ENCODE data around the gene SLC10A6.

SLC10A6 gene

DNA sequence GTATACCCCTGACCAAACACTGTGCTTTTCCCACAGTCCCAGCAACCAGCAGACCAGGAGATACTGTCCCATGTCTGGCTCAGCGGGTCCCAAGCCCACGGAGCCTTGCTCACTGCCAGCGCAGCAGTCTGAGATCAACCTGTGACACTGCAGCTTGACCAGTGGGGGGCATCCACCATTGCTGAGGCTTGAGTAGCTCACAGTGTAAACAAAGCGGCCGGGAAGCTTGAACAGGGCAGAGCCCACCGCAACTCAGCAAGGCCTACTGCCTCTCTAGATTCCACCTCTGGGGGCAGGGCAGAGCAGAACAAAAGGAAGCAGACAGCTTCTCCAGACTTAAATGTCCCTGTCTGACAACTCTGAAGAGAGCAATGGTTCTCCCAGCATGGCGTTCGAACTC, 58.1 kb downstream of the SLC10A6 start:
- no peak for DNase-seq (ENCODE audit: low read depth in 1 of 2, low spot score in 1 of 2)

- no peak for DNase-seq (ENCODE audit: low read depth in 1 of 2, low spot score in 1 of 2)
Measured at GRCh38 chr4:86788826-86789225, 60.4 kb downstream of the SLC10A6 start.

DNA sequence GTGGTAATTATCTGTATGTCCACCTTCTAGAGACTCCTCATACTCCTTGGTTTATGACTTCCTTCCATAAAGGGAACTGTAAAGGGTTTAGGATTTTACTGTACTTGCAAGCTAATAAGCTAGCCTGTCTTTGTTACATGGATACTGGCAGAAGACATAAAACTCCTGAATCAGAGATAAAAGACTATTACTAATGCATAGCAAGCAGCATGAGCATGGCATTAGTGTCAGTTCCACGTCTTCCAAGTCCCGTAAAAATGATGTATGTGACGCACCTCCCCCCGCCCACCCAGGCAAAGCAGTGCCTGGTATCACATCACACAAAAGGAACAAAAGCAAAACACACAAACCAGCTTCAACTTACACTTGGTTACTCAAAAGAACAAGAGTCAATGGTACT, 71.0 kb downstream of the SLC10A6 start:
- DNase-seq (ENCODE audit: low read depth in 1 of 2, low spot score in 1 of 2): no peak

DNA sequence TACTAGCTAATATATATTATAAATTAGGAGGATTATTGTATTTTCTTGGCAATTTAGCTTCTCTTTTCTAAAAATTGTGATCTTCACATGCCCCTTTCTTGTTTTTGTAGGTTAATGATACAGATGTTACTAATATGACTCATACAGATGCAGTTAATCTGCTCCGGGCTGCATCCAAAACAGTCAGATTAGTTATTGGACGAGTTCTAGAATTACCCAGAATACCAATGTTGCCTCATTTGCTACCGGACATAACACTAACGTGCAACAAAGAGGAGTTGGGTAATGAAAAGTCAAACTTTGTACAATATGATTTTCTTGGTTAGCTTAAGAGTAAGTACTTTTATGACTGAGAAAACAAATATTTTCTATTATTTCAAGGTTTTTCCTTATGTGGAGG, 74.1 kb downstream of the SLC10A6 start:
- DNase-seq (ENCODE audit: low read depth in 1 of 2, low spot score in 1 of 2): no peak
